GM18498 (cell line): Measurements from ENCODE around the gene ZNHIT1.

Experiments
- ATAC-seq: cut with Tn5 transposase; IDR thresholded peaks from one replicate; pipeline ENCODE4 v1.9.1; 2021; ENCODE audit warnings: mild to moderate bottlenecking, moderate library complexity; ENCODE audit not compliant: unreplicated experiment

ZNHIT1 gene

GRCh38 chr7:101217388-101218235 lies at the start of gene ZNHIT1, which contains the start of gene PLOD3:
Gene ZNHIT1, plus strand, starts transcription at chr7:101218165. Its CDS starts 31 bp downstream, at chr7:101218196.
Gene PLOD3, minus strand, starts transcription at chr7:101217581. Its CDS starts 307 bp downstream, at chr7:101217274.
- ATAC-seq = peak; percentile 70

- no peak for ATAC-seq
Measured at GRCh38 chr7:101168412-101169049, 49.4 kb upstream of the ZNHIT1 start.

GRCh38 chr7:101169110-101169837 lies 48.7 kb upstream of the ZNHIT1 start:
- ATAC-seq = no peak

GRCh38 chr7:101169838-101170551 lies 48.0 kb upstream of the ZNHIT1 start:
- ATAC-seq = no peak

GRCh38 chr7:101170617-101171441 lies 47.1 kb upstream of the ZNHIT1 start:
- no peak for ATAC-seq

GRCh38 chr7:101171442-101171837 lies 46.5 kb upstream of the ZNHIT1 start:
- no peak for ATAC-seq

GRCh38 chr7:101172005-101172853 lies 45.7 kb upstream of the ZNHIT1 start:
- no peak for ATAC-seq

GRCh38 chr7:101172854-101173751 lies 44.9 kb upstream of the ZNHIT1 start:
- no peak for ATAC-seq

- no peak for ATAC-seq
Measured at GRCh38 chr7:101173752-101174244, 44.2 kb upstream of the ZNHIT1 start.

GRCh38 chr7:101174322-101174854 lies 43.6 kb upstream of the ZNHIT1 start:
- ATAC-seq = no peak

- ATAC-seq = no peak
Measured at GRCh38 chr7:101175664-101176063, 42.3 kb upstream of the ZNHIT1 start.

GRCh38 chr7:101177644-101178043 lies 40.3 kb upstream of the ZNHIT1 start:
- no peak for ATAC-seq

- no peak for ATAC-seq
Measured at GRCh38 chr7:101179117-101179516, 38.8 kb upstream of the ZNHIT1 start.

GRCh38 chr7:101179713-101180112 lies 38.3 kb upstream of the ZNHIT1 start:
- ATAC-seq = no peak

- ATAC-seq = no peak
Measured at GRCh38 chr7:101180130-101180755, 37.7 kb upstream of the ZNHIT1 start, which contains the start of gene NAT16. Gene NAT16, minus strand, starts transcription at chr7:101180293. Its CDS starts 5,486 bp downstream, at chr7:101174807.

GRCh38 chr7:101185258-101185839 lies 32.6 kb upstream of the ZNHIT1 start:
- ATAC-seq = no peak

- no peak for ATAC-seq
Measured at GRCh38 chr7:101186194-101186593, 31.8 kb upstream of the ZNHIT1 start.
